MG63 (cell line): ENCODE data around the gene TRAPPC5. TPM values are rescaled to one million over a fixed set of nuclear protein-coding genes. Genes with fewer than 3 reads are reported as not detected.
"Not testable (repeated sequence)": the region's sequence is repeated elsewhere in the genome, so short reads cannot be mapped to it uniquely, and the experiment has no call there.

Source experiments
- DNase-seq: peaks from one replicate; pipeline ENCODE4 v3.0.0-alpha.2; 2020
- H3K27me3 ChIP-seq: fragments of 250-450 bp; sonication (Bioruptor Pico); 2 replicates; pipeline ENCODE4 v1.5.1; 2020; ENCODE audit warnings: mild to moderate bottlenecking, moderate library complexity
- H3K36me3 ChIP-seq: fragments of 250-450 bp; sonication (Bioruptor Pico); 2 replicates; pipeline ENCODE4 v1.5.1; 2020; ENCODE audit warnings: mild to moderate bottlenecking, moderate library complexity
- H3K4me3 ChIP-seq: fragments of 250-450 bp; sonication (Bioruptor Pico); 2 replicates; pipeline ENCODE4 v1.5.1; 2020; ENCODE audit warnings: mild to moderate bottlenecking, moderate library complexity
- H3K9me3 ChIP-seq: fragments of 250-450 bp; sonication (Bioruptor Pico); 2 replicates; pipeline ENCODE4 v1.5.1; 2020; ENCODE audit warnings: mild to moderate bottlenecking, moderate library complexity
- total RNA-seq: library from RNA; depleted of rRNA; stranded (reverse); fragments of >200 nt; shearing (Covaris generic); gene quantifications from 2 replicates; pipeline ENCODE4 v1.2.3, GENCODE V29; 2014; ENCODE audit warnings: low replicate concordance

TRAPPC5 gene
- total RNA-seq, 1 experiment from 2014 or later = 202 TPM

DNA sequence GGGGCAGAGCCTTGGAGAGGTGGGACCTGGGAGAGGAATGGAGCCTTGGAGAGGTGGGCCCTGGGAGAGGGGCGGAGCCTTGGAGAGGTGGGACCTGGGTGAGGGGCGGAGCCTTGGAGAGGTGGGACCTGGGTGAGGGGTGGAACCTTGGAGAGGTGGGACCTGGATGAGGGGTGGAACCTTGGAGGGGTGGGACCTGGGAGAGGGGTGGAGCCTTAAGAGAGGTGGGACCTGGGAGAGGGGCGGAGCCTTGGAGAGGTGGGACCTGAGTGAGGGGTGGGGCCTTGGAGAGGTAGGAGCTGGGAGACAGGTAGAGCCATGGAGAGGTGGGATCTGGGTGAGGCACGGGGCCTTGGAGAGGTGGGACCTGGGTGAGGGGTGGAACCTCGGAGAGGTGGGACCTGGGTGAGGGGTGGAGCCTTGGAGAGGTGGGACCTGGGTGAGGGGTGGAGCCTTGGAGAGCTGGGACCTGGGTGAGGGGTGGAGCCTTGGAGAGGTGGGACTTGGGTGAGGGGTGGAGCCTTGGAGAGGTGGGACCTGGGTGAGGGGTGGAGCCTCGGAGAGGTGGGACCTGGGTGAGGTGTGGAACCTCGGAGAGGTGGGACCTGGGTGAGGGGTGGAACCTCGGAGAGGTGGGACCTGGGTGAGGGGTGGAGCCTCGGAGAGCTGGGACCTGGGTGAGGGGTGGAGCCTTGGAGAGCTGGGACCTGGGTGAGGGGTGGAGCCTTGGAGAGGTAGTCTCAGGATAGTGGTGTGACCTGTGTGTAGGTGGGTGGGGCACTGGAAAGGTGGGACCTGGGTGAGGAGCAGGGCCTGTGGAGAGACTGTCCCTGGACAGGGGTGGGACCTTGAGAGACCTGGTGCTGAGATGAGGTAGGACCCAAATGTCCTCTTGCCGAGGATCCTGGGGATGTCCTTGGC lies 36.7 kb upstream of the TRAPPC5 start:
- DNase-seq, H3K36me3 ChIP-seq, H3K9me3 ChIP-seq, H3K27me3 ChIP-seq, H3K4me3 ChIP-seq: not testable (repeated sequence)

DNA sequence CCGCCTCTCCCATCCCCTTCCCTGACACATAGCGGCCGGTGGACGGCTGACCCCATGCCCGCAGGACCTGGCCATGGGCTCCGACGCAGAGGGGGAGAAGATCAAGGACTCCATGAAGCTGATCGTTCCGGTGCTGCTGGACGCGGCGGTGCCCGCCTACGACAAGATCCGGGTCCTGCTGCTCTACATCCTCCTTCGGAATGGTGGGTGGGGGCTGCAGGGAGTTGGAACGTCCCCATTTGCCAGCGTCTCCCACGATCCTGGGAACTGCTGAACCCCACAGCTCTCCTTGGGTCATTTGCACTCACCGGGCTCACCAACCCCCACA lies 36.1 kb upstream of the TRAPPC5 start:
- no peak for DNase-seq

GRCh38 chr19:7645163-7645562 lies 35.5 kb upstream of the TRAPPC5 start:
- DNase-seq = no peak
- no peaks in the 10 kb centered on the region for H3K36me3 ChIP-seq
- H3K4me3 ChIP-seq = no peak overlapping the region
- H3K27me3 ChIP-seq = peaks cover 13% of the 10 kb centered on the region; the same call in 1 of the 2 replicates
- H3K9me3 ChIP-seq = no peaks in the 10 kb centered on the region

More for the DNA sequence above, 36.1 kb upstream of the TRAPPC5 start:
- H3K4me3 ChIP-seq = no peak overlapping the region
- H3K27me3 ChIP-seq = peaks cover 10% of the 10 kb centered on the region; the same call in 1 of the 2 replicates
- no peaks in the 10 kb centered on the region for H3K36me3 ChIP-seq
- no peaks in the 10 kb centered on the region for H3K9me3 ChIP-seq

- DNase-seq = no peak
- Histone ChIP-seq H3K9me3 (no peaks in the 10 kb centered on the region), H3K27me3 (peaks cover 13% of the 10 kb centered on the region), H3K36me3 (no peaks in the 10 kb centered on the region), H3K4me3 (no peak overlapping the region)
Measured at GRCh38 chr19:7645656-7646425, 34.8 kb upstream of the TRAPPC5 start.

DNA sequence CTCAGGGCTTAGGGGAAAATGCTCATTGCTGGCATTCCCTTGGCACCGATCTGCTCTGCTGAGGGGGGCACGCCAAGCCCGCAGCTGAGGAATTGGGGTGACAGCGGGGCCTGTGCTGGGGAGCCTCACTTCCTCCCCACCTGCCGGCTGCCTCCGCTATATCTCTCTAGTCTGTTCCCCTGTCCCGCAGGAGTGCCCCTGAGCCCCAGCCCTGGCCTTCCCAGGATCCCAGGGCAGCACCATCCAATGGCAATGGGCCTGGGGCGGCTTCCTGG lies 34.3 kb upstream of the TRAPPC5 start:
- no peak for DNase-seq
- H3K4me3 ChIP-seq = no peak overlapping the region
- no peaks in the 10 kb centered on the region for H3K9me3 ChIP-seq
- no peaks in the 10 kb centered on the region for H3K36me3 ChIP-seq
- peaks cover 19% of the 10 kb centered on the region for H3K27me3 ChIP-seq

DNA sequence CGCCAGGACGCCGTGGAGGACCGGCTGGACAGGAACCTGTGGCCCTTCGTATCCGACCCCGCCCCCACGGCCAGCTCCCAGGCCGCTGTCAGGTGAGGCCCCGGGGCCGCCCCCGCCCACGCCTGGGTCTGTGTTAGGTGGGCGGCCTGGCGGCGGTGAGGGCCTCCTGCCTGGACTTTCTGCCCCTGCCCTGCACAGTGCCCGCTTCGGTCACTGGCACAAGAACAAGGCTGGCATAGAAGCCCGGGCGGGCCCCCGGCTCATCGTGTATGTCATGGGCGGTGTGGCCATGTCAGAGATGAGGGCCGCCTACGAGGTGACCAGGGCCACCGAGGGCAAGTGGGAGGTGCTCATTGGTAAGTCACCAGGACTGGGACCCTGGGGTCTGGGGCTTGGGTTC lies 33.5 kb upstream of the TRAPPC5 start:
- no peak for DNase-seq
- Histone ChIP-seq H3K9me3 (no peaks in the 10 kb centered on the region), H3K4me3 (no peak overlapping the region), H3K27me3 (peaks cover 23% of the 10 kb centered on the region), H3K36me3 (no peaks in the 10 kb centered on the region)

DNA sequence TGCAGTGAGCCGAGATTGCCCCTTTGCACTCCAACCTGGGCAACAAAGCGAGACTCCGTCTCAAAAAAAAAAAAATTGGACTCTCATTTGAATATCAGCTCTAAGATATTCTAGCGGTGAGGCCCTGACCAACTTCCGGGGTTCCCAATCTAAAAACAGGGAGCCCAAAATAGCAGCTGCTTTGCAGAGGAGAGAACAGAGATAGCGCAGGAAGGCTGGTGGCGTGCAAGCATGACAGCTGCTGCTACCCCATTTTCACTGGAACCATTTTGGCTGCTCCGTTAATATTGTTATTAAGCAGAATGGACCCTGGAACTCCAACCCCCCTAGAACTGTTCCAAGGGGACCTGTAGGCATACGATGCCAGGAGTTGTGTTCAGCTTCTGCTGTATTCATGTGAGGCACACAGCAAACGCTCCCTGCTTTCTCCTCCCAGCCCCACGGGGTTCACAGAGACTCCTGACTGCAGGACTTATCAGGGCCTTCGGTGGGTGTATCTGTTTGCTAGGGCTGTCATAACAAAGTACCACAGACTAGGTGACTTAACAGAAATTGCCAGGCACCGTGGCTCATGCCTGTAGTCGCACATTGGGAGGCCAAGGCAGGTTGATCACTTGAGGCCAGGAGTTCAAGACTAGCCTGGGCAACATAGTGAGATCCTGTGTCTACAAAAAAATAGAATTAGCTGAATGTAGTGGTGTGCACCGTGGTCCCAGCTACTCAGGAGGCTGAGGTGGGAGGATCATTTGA lies 32.2 kb upstream of the TRAPPC5 start:
- no peaks in the 10 kb centered on the region for H3K9me3 ChIP-seq
- no peaks in the 10 kb centered on the region for H3K36me3 ChIP-seq
- DNase-seq = no peak
- H3K27me3 ChIP-seq = peaks cover 22% of the 10 kb centered on the region
- no peak overlapping the region for H3K4me3 ChIP-seq

- Histone ChIP-seq H3K4me3 (no peak overlapping the region), H3K27me3 (peaks cover 24% of the 10 kb centered on the region), H3K9me3 (no peaks in the 10 kb centered on the region), H3K36me3 (no peaks in the 10 kb centered on the region)
- DNase-seq = no peak
Measured at GRCh38 chr19:7650148-7650547, 30.5 kb upstream of the TRAPPC5 start.

DNA sequence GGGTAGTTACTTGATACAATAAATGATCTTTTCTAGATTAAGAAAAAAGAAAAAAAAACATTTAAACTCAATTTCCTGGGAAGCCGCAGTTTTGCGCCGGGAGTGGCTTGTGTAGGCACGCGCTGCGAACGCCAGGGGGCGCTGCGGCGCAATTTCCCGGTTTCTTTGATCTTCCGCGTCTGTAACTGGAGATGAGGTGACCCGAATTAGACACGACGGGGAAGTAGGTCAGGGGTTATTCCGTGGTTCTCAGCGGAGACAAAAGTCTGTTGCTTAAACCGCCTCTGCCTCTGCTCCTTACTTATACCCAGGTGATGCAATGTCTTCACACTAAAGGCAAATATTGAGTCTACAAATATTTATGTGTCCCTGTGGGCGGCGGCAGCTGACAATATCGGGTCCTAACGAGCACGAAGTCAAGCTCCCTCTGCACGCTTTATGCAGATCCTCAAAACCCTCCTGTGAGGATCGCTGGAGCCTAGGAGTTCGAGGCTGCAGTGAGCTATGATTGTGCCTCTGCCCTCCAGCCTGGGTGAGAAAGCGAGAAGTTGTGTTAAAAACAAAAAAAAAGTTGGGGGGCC lies 28.5 kb upstream of the TRAPPC5 start:
- H3K27me3 ChIP-seq = peaks cover 21% of the 10 kb centered on the region
- peak; percentile 74 for DNase-seq
- peak overlapping the region; percentile 21 for H3K4me3 ChIP-seq
- H3K9me3 ChIP-seq = no peaks in the 10 kb centered on the region
- no peaks in the 10 kb centered on the region for H3K36me3 ChIP-seq

DNA sequence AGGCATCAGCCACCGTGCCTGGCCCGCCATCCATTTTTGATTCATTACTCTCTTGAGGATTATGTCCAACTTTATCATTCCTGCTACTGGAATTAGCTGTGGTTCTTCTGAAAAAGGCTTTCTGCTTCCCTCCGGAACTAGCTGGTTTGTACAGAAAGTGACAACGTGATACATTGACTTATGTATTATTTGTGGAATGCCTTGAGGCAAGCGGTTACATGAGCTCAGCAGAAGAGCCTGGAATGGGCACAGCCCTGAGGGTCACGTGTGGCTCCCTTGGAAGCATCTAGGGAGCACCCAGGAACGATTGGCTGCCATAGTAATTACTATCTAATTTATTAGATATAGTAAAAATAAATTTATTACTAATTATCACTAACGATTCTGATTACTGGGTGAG lies 26.2 kb upstream of the TRAPPC5 start:
- DNase-seq = no peak
- Histone ChIP-seq H3K9me3 (no peaks in the 10 kb centered on the region), H3K4me3 (no peak overlapping the region), H3K36me3 (no peaks in the 10 kb centered on the region), H3K27me3 (peaks cover 33% of the 10 kb centered on the region)

GRCh38 chr19:7655581-7655980 lies 25.1 kb upstream of the TRAPPC5 start:
- H3K4me3 ChIP-seq = no peak overlapping the region
- no peaks in the 10 kb centered on the region for H3K36me3 ChIP-seq
- no peak for DNase-seq
- H3K27me3 ChIP-seq = peaks cover 35% of the 10 kb centered on the region
- H3K9me3 ChIP-seq = no peaks in the 10 kb centered on the region

DNA sequence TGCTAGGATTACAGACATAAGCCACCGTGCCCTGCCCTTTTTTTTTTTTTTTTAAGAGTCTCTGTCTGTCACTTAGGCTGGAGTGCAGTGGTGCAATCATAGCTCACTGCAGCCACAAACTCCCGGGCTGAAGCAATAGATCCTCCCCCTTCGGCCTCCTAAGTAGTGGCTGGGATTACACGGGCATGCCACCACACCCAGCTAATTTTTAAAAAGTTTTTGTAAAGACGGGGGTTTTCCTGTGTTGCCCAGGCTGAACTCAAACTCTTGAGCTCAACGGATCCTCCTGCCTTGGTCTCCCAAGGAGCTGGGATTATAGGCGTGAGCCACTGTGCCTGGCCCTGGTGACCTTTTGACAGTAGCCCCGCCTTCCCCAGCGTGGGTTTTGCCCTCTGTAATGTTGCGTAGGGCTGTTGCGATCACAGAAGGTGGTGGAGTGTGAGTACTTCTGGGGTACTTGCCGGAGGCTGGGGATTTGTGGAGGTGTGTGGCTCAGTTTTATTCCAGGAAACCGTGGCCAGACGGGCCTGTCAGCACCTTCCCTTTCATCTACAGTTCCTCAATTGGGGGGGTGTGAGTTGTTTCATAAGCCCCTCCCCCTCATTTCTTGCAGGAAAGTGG lies 23.4 kb upstream of the TRAPPC5 start:
- Histone ChIP-seq H3K36me3 (no peaks in the 10 kb centered on the region), H3K4me3 (no peak overlapping the region), H3K9me3 (no peaks in the 10 kb centered on the region), H3K27me3 (peaks cover 40% of the 10 kb centered on the region)
- no peak for DNase-seq

GRCh38 chr19:7658219-7658686 lies 22.4 kb upstream of the TRAPPC5 start:
- H3K36me3 ChIP-seq = no peaks in the 10 kb centered on the region
- no peak overlapping the region for H3K4me3 ChIP-seq
- H3K9me3 ChIP-seq = no peaks in the 10 kb centered on the region
- H3K27me3 ChIP-seq = peaks cover 50% of the 10 kb centered on the region
- DNase-seq = no peak

GRCh38 chr19:7661744-7662538 lies 18.7 kb upstream of the TRAPPC5 start:
- DNase-seq = no peak
- Histone ChIP-seq H3K9me3 (no peaks in the 10 kb centered on the region), H3K4me3 (no peak overlapping the region), H3K27me3 (peaks cover 56% of the 10 kb centered on the region), H3K36me3 (no peaks in the 10 kb centered on the region)

DNA sequence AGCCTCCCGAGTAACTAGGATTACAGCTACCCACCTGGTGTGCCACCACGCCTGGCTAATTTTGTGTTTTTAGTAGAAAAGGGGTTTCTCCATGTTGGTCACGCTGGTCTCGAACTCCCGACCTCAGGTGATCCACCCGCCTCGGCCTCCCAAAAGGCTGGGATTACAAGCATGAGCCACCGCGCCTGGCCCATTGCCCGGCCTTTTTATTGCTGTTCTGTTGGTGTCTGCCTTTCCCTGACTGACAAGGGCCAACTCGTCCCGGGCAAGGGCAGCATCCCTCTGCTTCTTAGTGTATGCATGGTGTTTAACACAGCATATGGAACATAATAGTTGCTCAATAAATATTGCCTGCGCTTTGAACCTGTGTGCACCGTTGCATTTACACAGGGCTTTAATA lies 18.0 kb upstream of the TRAPPC5 start:
- Histone ChIP-seq H3K27me3 (peaks cover 56% of the 10 kb centered on the region), H3K4me3 (no peak overlapping the region), H3K9me3 (no peaks in the 10 kb centered on the region), H3K36me3 (no peaks in the 10 kb centered on the region)
- peak; percentile 55 for DNase-seq

- Histone ChIP-seq H3K36me3 (no peaks in the 10 kb centered on the region), H3K27me3 (peaks cover 54% of the 10 kb centered on the region), H3K9me3 (no peaks in the 10 kb centered on the region), H3K4me3 (no peak overlapping the region)
- no peak for DNase-seq
Measured at GRCh38 chr19:7663706-7664105, 16.9 kb upstream of the TRAPPC5 start.
